Measurements from ENCODE around the gene SYPL2.

Gene SYPL2

DNA sequence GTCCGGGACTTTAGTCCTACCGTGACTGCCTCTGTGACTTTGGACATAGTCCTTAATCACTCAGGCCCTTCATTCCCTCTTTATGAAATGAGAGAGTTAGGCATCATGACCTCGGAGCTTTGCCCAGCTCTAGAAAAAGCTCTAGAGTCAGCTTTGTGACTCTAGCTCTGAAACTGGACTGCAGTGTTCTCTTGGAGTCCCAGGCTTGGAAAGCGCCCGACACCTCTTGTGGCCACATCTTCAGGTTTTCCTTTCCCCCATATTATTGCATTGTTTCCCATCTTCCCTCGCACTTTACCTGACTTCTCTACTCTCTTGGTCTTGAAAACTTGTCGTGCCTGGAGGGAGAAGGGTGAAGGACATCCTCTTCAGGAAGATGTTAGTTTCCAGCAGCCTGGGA, 55.7 kb downstream of the SYPL2 start:
- Histone ChIP-seq H3K4me3 (ENCODE audit: low read depth in 1 of 2, low read length in 2 of 2) (no peak overlapping the region), H3K27ac (ENCODE audit: low read length) (no peak overlapping the region), H4K20me1 (ENCODE audit: insufficient read depth, low read length) (no peaks in the 10 kb centered on the region), H2AFZ (ENCODE audit: low read depth, low read length) (no peak overlapping the region), H3K9ac (ENCODE audit: low read depth, low read length) (no peak overlapping the region), H3K36me3 (ENCODE audit: insufficient read depth, low read length) (no peaks in the 10 kb centered on the region), H3K27me3 (ENCODE audit: insufficient read depth, low read length, poor library complexity) (peaks cover 7% of the 10 kb centered on the region), H3K9me3 (ENCODE audit: insufficient read depth, low read length, severe bottlenecking) (no peaks in the 10 kb centered on the region), H3K4me1 (ENCODE audit: insufficient read depth, low read length) (no peaks in the 10 kb centered on the region), H3K79me2 (ENCODE audit: insufficient read depth, low read length) (no peaks in the 10 kb centered on the region), H3K4me2 (ENCODE audit: insufficient read depth, low read length) (no peak overlapping the region)
- TF ChIP-seq, protein P1, sequence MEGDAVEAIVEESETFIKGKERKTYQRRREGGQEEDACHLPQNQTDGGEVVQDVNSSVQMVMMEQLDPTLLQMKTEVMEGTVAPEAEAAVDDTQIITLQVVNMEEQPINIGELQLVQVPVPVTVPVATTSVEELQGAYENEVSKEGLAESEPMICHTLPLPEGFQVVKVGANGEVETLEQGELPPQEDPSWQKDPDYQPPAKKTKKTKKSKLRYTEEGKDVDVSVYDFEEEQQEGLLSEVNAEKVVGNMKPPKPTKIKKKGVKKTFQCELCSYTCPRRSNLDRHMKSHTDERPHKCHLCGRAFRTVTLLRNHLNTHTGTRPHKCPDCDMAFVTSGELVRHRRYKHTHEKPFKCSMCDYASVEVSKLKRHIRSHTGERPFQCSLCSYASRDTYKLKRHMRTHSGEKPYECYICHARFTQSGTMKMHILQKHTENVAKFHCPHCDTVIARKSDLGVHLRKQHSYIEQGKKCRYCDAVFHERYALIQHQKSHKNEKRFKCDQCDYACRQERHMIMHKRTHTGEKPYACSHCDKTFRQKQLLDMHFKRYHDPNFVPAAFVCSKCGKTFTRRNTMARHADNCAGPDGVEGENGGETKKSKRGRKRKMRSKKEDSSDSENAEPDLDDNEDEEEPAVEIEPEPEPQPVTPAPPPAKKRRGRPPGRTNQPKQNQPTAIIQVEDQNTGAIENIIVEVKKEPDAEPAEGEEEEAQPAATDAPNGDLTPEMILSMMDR (IDR thresholded peaks at IDR 0.05; ENCODE audit: borderline replicate concordance, extremely low read depth, low read length, poor library complexity, severe bottlenecking): no peak
- TF ChIP-seq EZH2 (IDR thresholded peaks at IDR 0.05; ENCODE audit: borderline replicate concordance, low read depth, low read length, severe bottlenecking): no peak
- ATAC-seq (ENCODE audit: insufficient read depth, low read depth) (no peak), DNase-seq (no peak)

DNA sequence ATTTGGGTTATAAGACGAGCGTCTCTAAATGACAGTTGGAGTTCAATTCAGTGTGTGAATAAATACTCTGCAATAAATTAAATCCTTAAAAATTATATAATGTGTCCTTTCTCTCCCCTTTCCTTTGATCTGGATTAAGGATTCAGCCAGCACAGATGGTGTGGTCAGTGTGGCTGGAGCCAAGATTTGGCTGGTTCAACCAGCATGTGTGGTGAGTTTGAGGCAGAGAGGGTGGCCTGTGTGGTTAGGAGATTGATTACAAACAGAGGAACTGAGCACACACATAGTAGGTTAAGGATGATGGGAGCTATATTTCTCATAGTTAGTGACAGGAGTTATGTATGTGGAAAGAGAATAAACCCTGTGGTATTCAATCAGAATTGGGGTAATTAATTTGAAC, 57.4 kb downstream of the SYPL2 start:
- TF ChIP-seq EZH2 (IDR thresholded peaks at IDR 0.05; ENCODE audit: borderline replicate concordance, low read depth, low read length, severe bottlenecking): no peak
- TF ChIP-seq, protein P1 (IDR thresholded peaks at IDR 0.05; ENCODE audit: borderline replicate concordance, extremely low read depth, low read length, poor library complexity, severe bottlenecking): no peak
- H2AFZ ChIP-seq (ENCODE audit: low read depth, low read length): no peak overlapping the region
- DNase-seq: no peak
- H3K27ac ChIP-seq (ENCODE audit: low read length): no peak overlapping the region
- no peaks in the 10 kb centered on the region for H3K79me2 ChIP-seq (ENCODE audit: insufficient read depth, low read length)
- no peak for ATAC-seq (ENCODE audit: insufficient read depth, low read depth)
- no peak overlapping the region for H3K4me2 ChIP-seq (ENCODE audit: insufficient read depth, low read length)
- no peaks in the 10 kb centered on the region for H4K20me1 ChIP-seq (ENCODE audit: insufficient read depth, low read length)
- no peak overlapping the region for H3K4me3 ChIP-seq (ENCODE audit: low read depth in 1 of 2, low read length in 2 of 2)
- no peaks in the 10 kb centered on the region for H3K4me1 ChIP-seq (ENCODE audit: insufficient read depth, low read length)
- H3K36me3 ChIP-seq (ENCODE audit: insufficient read depth, low read length): no peaks in the 10 kb centered on the region
- no peak overlapping the region for H3K9ac ChIP-seq (ENCODE audit: low read depth, low read length)
- H3K9me3 ChIP-seq (ENCODE audit: insufficient read depth, low read length, severe bottlenecking): no peaks in the 10 kb centered on the region
- peaks cover 7% of the 10 kb centered on the region for H3K27me3 ChIP-seq (ENCODE audit: insufficient read depth, low read length, poor library complexity)

DNA sequence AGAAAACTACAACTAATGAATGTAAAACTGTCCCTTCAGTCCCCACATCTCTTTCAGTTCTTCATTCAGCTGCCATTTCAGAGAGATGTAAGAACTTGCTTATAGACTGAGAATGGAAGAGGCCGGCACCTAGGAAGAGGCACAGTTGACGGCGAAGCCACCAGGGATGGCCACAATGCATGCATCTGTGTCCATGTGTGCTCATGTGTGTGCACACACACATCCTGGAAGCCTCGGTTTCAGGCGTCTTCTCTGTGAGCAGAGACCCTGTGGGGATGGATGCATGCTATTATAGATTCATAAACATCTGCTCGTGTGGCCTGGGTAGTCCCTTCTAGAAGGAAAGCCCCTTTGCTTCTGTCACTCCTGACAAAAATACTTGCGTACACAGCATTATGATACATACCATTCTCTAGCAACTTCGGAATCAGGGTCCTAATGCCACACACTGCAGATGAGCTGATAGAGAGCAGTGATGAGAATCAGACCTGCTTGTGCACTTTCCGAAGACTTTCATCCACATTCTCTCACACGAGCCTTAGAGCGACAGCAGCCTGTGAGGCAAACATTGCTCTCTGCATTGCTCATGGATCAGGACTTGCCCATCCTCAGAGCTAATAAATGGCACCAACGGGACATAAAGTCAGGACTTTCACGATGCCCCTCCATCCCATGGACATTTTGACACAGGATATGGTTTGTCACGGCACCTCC, 60.9 kb downstream of the SYPL2 start:
- H3K79me2 ChIP-seq (ENCODE audit: insufficient read depth, low read length): no peaks in the 10 kb centered on the region

More for the DNA sequence above, 60.9 kb downstream of the SYPL2 start:
- Histone ChIP-seq H3K9ac (ENCODE audit: low read depth, low read length) (no peak overlapping the region), H3K4me1 (ENCODE audit: insufficient read depth, low read length) (peaks cover 5% of the 10 kb centered on the region), H3K36me3 (ENCODE audit: insufficient read depth, low read length) (no peaks in the 10 kb centered on the region), H3K4me2 (ENCODE audit: insufficient read depth, low read length) (no peak overlapping the region), H3K4me3 (ENCODE audit: low read depth in 1 of 2, low read length in 2 of 2) (no peak overlapping the region), H3K27me3 (ENCODE audit: insufficient read depth, low read length, poor library complexity) (peaks cover 2% of the 10 kb centered on the region), H3K27ac (ENCODE audit: low read length) (no peak overlapping the region), H3K9me3 (ENCODE audit: insufficient read depth, low read length, severe bottlenecking) (no peaks in the 10 kb centered on the region), H2AFZ (ENCODE audit: low read depth, low read length) (no peak overlapping the region), H4K20me1 (ENCODE audit: insufficient read depth, low read length) (no peaks in the 10 kb centered on the region)
- DNase-seq (no peak), ATAC-seq (ENCODE audit: insufficient read depth, low read depth) (no peak)
- TF ChIP-seq, protein P1 (IDR thresholded peaks at IDR 0.05; ENCODE audit: borderline replicate concordance, extremely low read depth, low read length, poor library complexity, severe bottlenecking): no peak
- no peak for TF ChIP-seq EZH2 (IDR thresholded peaks at IDR 0.05; ENCODE audit: borderline replicate concordance, low read depth, low read length, severe bottlenecking)
